ENCODE results near the gene ARHGEF4.

- TF ChIP-seq CTCF (IDR thresholded peaks at IDR 0.05), result no peak
- no peak for TF ChIP-seq POLR2A (IDR thresholded peaks at IDR 0.05)
Observed at GRCh38 chr2:130818809-130819208, 17.9 kb upstream of the ARHGEF4 start.

Measured in heart left ventricle (tissue), 13 donors.